Measurements from ENCODE around the gene MSH2.

MSH2 gene

GRCh38 chr2:47528874-47529273 lies 125.9 kb downstream of the MSH2 start:
- TF ChIP-seq CTCF (IDR thresholded peaks at IDR 0.05; ENCODE audit: low read depth, low read length) = no peak
- no peak overlapping the region for H3K4me3 ChIP-seq (replicated peaks in 1 of 2; ENCODE audit: low read depth in 2 of 2, low read length in 2 of 2)
- DNase-seq (ENCODE audit: low read depth in 2 of 2) = peak in 1 of 2 donors; percentile 17

- TF ChIP-seq CTCF (IDR thresholded peaks at IDR 0.05; ENCODE audit: low read depth, low read length) = no peak
- H3K4me3 ChIP-seq (replicated peaks in 1 of 2; ENCODE audit: low read depth in 2 of 2, low read length in 2 of 2) = no peak overlapping the region
Measured at GRCh38 chr2:47530105-47530760, 127.3 kb downstream of the MSH2 start.

GRCh38 chr2:47531378-47532042 lies 128.6 kb downstream of the MSH2 start:
- H3K4me3 ChIP-seq (replicated peaks in 1 of 2; ENCODE audit: low read depth in 2 of 2, low read length in 2 of 2) = no peak overlapping the region
- DNase-seq (ENCODE audit: low read depth in 2 of 2) = no peak
- no peak for TF ChIP-seq CTCF (IDR thresholded peaks at IDR 0.05; ENCODE audit: low read depth, low read length)

More at GRCh38 chr2:47530105-47530760, 127.3 kb downstream of the MSH2 start:
- no peak for DNase-seq (ENCODE audit: low read depth in 2 of 2)

Data from cardiac fibroblast (primary cell).